ENCODE data around the gene MICAL1.

The MICAL1 gene

DNA sequence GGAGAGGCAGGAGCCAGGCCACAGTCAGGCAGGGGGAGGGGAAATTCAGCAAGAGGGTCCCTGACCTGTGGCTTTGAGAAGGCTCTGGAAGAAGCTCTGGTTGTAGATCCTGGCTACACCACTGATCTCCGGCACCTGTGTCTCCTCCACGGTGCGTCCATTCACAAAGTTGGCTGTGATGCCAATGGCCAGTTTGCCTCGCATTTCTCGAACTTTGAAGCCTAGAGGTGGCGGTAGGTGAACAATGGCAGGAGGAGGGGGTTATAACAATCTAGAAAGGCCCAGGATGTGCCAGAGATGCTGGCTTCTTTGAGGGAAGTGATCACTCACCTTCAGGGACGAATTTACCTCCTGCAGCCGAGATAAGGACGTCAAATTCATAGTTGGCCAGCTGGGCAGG lies 3.4 kb downstream of the MICAL1 start:
- Mint-ChIP-seq H3K27me3 (no peaks in the 10 kb centered on the region), H3K4me1 (peaks cover 80% of the 10 kb centered on the region), H3K4me3 (no peak overlapping the region), H3K9me3 (no peaks in the 10 kb centered on the region), H3K36me3 (peaks cover 39% of the 10 kb centered on the region), H3K27ac (peak overlapping the region; percentile 96)
- ATAC-seq, result no peak

DNA sequence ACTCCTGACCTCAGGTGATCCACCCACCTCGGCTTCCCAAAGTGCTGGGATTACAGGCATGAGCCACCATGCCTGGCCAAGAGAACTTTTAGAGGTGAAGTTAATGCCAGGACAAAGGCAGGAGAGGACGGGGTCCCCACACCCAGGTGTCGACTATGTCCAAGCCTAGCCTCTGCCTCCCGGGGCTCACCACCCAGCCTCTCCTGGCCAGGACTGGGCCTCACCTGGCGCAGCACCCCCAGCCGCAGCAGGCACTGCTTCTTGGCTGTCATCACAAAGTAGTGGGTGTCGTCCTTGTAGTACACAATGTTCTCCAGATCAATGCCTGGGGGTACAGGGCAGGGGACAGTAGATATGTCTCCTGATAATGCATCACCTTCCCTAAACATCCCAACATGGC lies 4.2 kb downstream of the MICAL1 start:
- Mint-ChIP-seq H3K27me3 (no peaks in the 10 kb centered on the region), H3K9me3 (no peaks in the 10 kb centered on the region), H3K4me3 (no peak overlapping the region), H3K36me3 (peaks cover 44% of the 10 kb centered on the region), H3K27ac (peak overlapping the region; percentile 79), H3K4me1 (peaks cover 72% of the 10 kb centered on the region)
- no peak for ATAC-seq

- Mint-ChIP-seq H3K27ac (peak overlapping the region; percentile 79), H3K27me3 (no peaks in the 10 kb centered on the region), H3K4me1 (peaks cover 71% of the 10 kb centered on the region), H3K9me3 (no peaks in the 10 kb centered on the region), H3K36me3 (peaks cover 49% of the 10 kb centered on the region), H3K4me3 (no peak overlapping the region)
- ATAC-seq, result no peak
Observed at GRCh38 chr6:109450801-109451200, 4.8 kb downstream of the MICAL1 start.

DNA sequence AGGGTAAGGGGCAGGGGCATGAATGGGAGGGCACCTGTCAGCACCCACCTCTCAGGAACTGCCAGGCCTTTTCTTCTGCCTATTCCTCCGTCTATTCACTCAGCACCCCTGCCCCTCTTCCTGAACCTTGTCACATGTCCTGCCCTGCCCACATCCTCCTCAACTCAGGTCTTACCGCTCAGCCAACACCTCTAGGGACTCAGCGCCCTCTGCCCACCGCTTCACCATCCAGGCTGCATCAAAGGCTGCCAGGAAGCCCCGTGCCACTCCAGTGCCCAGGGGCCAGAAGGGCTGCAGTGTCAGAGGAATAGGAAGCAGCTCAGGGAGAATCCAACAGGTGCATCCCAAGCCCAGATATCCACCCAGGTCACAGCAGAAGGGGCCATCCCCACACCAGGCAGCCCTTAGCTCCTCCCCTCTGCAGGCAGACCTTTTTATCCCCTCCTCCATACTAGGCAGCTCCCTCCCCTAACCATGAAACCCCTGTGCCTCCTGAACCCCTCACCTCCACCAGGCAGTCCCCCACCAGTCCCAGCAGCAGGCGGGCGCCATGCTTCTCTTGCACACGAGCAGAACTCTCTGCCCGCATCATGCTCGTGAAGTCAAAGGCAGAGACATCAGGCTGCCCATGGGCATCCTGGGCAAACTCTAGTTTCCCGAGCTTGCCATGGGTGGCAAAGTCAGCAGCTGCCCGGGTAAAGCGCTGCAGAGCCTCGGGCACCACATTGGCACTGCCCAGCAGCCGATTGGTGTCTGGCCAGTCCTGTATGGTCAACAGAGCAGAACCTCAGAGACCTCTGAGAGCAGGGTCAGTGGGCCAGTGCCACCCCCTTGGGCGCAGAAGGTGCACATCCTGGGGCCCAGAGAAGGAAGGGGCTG lies 5.5 kb downstream of the MICAL1 start:
- peaks cover 79% of the 10 kb centered on the region for H3K4me1 Mint-ChIP-seq
- peak; percentile 46 for ATAC-seq

GRCh38 chr6:109449064-109449794 lies 6.3 kb downstream of the MICAL1 start:
- no peaks in the 10 kb centered on the region for H3K27me3 Mint-ChIP-seq
- no peak overlapping the region for H3K4me3 Mint-ChIP-seq
- H3K36me3 Mint-ChIP-seq, result peaks cover 63% of the 10 kb centered on the region
- no peak for ATAC-seq
- peak overlapping the region; percentile 79 for H3K27ac Mint-ChIP-seq
- H3K4me1 Mint-ChIP-seq, result peaks cover 77% of the 10 kb centered on the region
- no peaks in the 10 kb centered on the region for H3K9me3 Mint-ChIP-seq

More for the DNA sequence above, 5.5 kb downstream of the MICAL1 start:
- peaks cover 57% of the 10 kb centered on the region for H3K36me3 Mint-ChIP-seq
- H3K27me3 Mint-ChIP-seq, result no peaks in the 10 kb centered on the region
- H3K4me3 Mint-ChIP-seq, result peak overlapping the region; percentile 10
- peak overlapping the region; percentile 79 for H3K27ac Mint-ChIP-seq
- H3K9me3 Mint-ChIP-seq, result no peaks in the 10 kb centered on the region

DNA sequence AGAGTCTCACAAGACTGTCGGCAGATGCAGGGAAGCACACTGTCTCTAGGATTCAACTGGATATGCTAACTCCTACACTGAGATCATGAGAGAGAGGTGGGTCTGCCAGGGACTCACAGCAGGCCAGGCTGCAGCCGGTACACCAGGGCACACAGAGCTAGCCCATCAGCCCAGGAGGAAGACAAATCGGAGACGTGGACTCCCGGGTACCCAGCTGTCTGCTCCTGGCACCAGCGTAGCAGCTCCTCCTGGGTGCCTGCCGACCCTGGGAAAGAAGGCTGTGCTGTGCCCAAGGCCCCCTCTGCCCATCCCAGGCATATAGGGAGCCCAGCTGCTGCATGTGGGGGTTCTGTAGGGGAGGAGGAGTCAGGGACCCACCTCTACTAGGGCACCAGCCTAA lies 7.0 kb downstream of the MICAL1 start:
- H3K27me3 Mint-ChIP-seq, result no peaks in the 10 kb centered on the region
- peaks cover 63% of the 10 kb centered on the region for H3K36me3 Mint-ChIP-seq
- no peak overlapping the region for H3K4me3 Mint-ChIP-seq
- no peak for ATAC-seq
- H3K9me3 Mint-ChIP-seq, result no peaks in the 10 kb centered on the region
- H3K27ac Mint-ChIP-seq, result peak overlapping the region; percentile 79
- H3K4me1 Mint-ChIP-seq, result peaks cover 77% of the 10 kb centered on the region

GRCh38 chr6:109447878-109448555 lies 7.6 kb downstream of the MICAL1 start:
- Mint-ChIP-seq H3K36me3 (peaks cover 69% of the 10 kb centered on the region), H3K27me3 (no peaks in the 10 kb centered on the region), H3K27ac (peak overlapping the region; percentile 79), H3K4me3 (no peak overlapping the region), H3K4me1 (peaks cover 77% of the 10 kb centered on the region), H3K9me3 (no peaks in the 10 kb centered on the region)
- peak; percentile 29 for ATAC-seq

- H3K27ac Mint-ChIP-seq, result peak overlapping the region; percentile 79
- H3K4me1 Mint-ChIP-seq, result peaks cover 77% of the 10 kb centered on the region
- H3K4me3 Mint-ChIP-seq, result no peak overlapping the region
- no peaks in the 10 kb centered on the region for H3K9me3 Mint-ChIP-seq
- peaks cover 68% of the 10 kb centered on the region for H3K36me3 Mint-ChIP-seq
- no peaks in the 10 kb centered on the region for H3K27me3 Mint-ChIP-seq
- ATAC-seq, result no peak
Observed at GRCh38 chr6:109447087-109447486, 8.5 kb downstream of the MICAL1 start.

- Mint-ChIP-seq H3K4me1 (peaks cover 77% of the 10 kb centered on the region), H3K36me3 (peaks cover 71% of the 10 kb centered on the region), H3K9me3 (no peaks in the 10 kb centered on the region), H3K4me3 (no peak overlapping the region), H3K27me3 (no peaks in the 10 kb centered on the region), H3K27ac (no peak overlapping the region)
- ATAC-seq, result no peak
Observed at GRCh38 chr6:109446541-109446940, 9.0 kb downstream of the MICAL1 start.

- Mint-ChIP-seq H3K27ac (peak overlapping the region; percentile 44), H3K27me3 (no peaks in the 10 kb centered on the region), H3K4me3 (no peak overlapping the region), H3K36me3 (peaks cover 71% of the 10 kb centered on the region), H3K4me1 (peaks cover 79% of the 10 kb centered on the region), H3K9me3 (no peaks in the 10 kb centered on the region)
- ATAC-seq, result no peak
Observed at GRCh38 chr6:109446072-109446471, 9.5 kb downstream of the MICAL1 start.

- ATAC-seq, result no peak
- H3K9me3 Mint-ChIP-seq, result no peaks in the 10 kb centered on the region
- no peak overlapping the region for H3K4me3 Mint-ChIP-seq
- H3K4me1 Mint-ChIP-seq, result peaks cover 73% of the 10 kb centered on the region
- no peaks in the 10 kb centered on the region for H3K27me3 Mint-ChIP-seq
- H3K36me3 Mint-ChIP-seq, result peaks cover 65% of the 10 kb centered on the region
- peak overlapping the region; percentile 44 for H3K27ac Mint-ChIP-seq
Observed at GRCh38 chr6:109445382-109445781, 10.2 kb downstream of the MICAL1 start.

DNA sequence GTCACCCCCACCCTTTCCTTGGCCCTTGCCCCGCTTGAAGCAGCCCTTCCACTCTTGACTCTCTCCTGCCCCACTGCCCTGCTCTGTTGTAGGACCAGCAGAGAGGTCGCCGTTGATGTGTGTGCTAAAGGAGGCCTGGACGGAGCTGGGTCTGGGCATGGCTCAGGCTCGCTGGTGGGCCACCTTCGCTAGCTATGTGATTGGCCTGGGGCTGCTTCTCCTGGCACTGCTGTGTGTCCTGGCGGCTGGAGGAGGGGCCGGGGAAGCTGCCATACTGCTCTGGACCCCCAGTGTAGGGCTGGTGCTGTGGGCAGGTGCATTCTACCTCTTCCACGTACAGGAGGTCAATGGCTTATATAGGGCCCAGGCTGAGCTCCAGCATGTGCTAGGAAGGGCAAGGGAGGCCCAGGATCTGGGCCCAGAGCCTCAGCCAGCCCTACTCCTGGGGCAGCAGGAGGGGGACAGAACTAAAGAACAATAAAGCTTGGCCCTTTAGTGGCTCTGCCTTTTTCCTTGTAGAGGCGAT lies 12.1 kb downstream of the MICAL1 start:
- Mint-ChIP-seq H3K27ac (peak overlapping the region; percentile 90), H3K36me3 (peaks cover 56% of the 10 kb centered on the region), H3K9me3 (no peaks in the 10 kb centered on the region), H3K4me3 (no peak overlapping the region), H3K4me1 (peaks cover 55% of the 10 kb centered on the region), H3K27me3 (no peaks in the 10 kb centered on the region)
- no peak for ATAC-seq

DNA sequence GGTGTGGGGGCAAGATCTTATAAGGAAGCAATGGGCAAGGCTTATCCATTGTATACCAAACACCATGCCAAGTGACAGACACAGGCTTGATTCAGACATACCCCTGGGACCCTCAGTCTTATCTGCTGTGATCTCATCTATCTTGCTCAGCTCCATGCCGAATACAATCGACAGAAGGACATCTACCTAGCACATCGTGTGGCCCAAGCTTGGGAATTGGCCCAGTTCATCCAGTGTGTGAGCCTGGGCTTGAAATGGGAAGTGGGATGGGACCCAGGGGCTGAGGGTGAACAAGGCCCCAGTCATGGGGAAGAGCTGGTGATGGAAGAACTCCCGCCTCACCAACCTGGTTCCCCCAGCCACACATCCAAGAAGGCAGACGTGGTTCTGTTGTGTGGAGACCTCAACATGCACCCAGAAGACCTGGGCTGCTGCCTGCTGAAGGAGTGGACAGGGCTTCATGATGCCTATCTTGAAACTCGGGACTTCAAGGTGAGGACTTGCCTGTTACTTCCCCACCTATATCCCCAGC lies 13.1 kb downstream of the MICAL1 start:
- Mint-ChIP-seq H3K27ac (peak overlapping the region; percentile 90), H3K4me1 (peaks cover 44% of the 10 kb centered on the region), H3K27me3 (no peaks in the 10 kb centered on the region), H3K4me3 (peak overlapping the region; percentile 95), H3K36me3 (peaks cover 48% of the 10 kb centered on the region), H3K9me3 (no peaks in the 10 kb centered on the region)
- no peak for ATAC-seq

GRCh38 chr6:109441069-109441816 lies 14.3 kb downstream of the MICAL1 start:
- H3K4me1 Mint-ChIP-seq, result peaks cover 44% of the 10 kb centered on the region
- H3K36me3 Mint-ChIP-seq, result peaks cover 40% of the 10 kb centered on the region
- no peaks in the 10 kb centered on the region for H3K27me3 Mint-ChIP-seq
- no peaks in the 10 kb centered on the region for H3K9me3 Mint-ChIP-seq
- ATAC-seq, result peak; percentile 28
- H3K27ac Mint-ChIP-seq, result peak overlapping the region; percentile 90
- peak overlapping the region; percentile 95 for H3K4me3 Mint-ChIP-seq

All from stimulated activated memory B cell treated with anti-CD40 and anti-IgM and Interleukin-4, amounts not matched to agents 10 μg/mL and 1 μg/mL and 100 μg/mL, for 72 hours (primary cell).